HG02840 (cell line): Measurements from ENCODE around the gene AK1.

Source experiments
- ATAC-seq: cut with Tn5 transposase; IDR thresholded peaks from one replicate; pipeline ENCODE4 v1.9.1; 2021; ENCODE audit warnings: mild to moderate bottlenecking, moderate library complexity, moderate number of reproducible peaks; ENCODE audit not compliant: unreplicated experiment, low FRiP score

The AK1 gene, protein sequence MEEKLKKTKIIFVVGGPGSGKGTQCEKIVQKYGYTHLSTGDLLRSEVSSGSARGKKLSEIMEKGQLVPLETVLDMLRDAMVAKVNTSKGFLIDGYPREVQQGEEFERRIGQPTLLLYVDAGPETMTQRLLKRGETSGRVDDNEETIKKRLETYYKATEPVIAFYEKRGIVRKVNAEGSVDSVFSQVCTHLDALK

DNA sequence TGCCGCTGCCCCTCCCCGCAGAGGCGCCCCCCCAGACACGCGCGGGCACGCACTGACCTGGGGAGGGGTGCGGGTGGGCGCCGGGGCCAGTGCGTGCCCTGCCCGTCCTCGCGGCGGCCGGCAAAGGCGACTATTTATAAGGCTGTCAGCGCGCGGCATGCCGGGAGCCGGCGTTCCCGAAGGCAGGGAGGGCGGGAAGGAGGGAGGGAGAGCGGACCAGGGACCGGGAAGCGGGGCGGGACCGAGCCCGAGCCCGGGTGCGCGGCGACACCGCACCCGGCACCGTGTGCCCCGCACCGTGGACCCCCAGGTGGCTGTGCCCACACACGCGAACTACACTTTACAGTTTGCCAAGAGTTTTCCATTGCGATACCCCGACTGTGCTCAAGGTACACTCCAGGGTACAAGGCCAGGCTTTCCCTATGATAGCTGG lies at the start of gene AK1:
Gene AK1, minus strand, starts transcription at position 110 of the 433 bp plus-strand sequence. CDS start 3,058 bp downstream, outside the sequence.
- no peak for ATAC-seq

DNA sequence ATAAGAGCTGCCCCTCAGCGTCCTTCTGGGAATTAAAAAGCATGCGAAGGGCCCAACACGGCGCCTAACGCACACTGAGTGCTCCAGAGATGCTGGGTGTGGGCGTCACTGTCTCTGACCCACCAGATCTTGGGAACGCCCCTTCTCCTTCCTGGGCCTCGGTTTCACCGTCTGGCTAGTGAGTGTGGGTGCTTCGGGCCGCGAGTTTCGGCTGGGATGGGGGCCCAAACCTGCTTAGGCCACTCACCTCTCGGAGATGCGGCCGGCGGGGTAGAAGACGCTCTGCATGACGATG lies 49.4 kb upstream of the AK1 start:
- no peak for ATAC-seq

DNA sequence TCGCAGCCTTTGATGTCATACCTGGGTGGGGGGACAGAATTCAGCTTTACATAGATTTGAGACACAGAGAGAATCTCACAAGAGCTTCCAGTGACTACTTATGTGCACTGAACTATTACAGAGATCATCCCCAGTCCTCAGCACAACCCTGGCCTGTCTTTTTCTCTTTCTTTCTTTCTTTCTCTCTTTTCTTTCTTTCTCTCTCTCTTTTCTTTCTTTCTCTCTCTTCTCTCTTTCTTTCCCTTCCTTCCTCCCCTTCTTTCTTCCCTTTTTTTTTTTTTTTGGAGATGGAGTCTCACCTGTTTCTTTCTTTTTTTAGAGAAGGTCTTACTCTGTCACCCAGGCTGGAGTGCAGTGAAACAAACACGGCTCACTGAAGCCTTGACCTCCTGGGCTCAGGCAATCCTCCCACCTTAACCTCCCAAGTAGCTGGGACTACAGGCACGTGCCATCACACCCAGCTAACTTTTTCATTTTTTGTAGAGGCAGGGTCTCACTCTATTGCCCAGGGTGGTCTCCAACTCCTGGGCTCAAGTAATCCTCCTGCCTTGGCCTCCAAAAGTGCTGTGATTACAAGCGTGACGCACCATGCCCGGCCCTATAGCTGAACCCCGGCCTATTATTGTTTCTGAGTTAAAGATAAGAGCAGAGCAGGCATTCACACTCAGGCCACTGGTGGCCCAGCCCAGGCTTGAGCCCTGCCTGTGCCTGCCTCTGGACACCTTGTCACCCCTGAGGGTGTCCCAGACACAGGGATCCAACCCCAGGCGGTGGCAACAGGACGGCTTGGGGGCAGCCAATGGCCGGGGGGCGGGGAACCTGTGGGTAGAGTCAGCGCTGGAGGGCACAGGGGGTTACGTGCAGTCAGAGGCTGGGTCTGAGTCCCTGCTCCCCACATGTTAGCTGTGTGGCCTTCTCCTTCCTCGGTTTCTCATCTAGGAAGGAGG lies 48.8 kb upstream of the AK1 start:
- no peak for ATAC-seq

DNA sequence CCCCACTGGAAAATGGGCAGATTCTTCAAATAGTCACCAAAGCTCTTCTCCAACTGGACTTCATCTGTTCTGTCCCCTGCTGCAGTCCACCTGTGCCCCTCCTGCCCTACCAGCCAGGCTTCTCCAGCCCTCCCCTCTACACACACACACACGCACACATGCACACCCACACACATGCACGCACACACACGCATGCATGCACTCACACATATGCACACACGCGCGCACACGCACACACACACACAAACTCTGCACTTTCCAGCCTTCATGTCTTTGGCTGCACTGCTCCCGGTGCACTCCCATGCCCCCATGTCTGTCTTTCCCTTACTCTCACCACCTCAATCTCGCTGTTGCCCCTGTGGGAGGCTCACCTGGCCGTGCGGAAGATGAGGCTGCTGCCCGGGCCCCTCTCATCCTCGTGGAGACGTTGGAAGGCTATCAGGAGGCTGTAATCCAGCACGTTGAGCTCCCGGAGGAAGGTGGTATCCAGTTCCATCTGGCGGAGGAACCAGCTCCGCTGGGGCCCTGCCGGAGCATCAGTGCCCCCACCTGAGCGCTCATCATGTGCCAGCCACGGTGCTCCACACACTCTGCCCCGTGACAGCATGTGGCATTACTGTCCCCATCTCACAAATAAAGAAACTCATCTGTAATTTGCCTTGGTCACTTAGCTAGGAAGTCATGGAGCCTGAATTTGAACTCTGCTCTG lies 47.4 kb upstream of the AK1 start:
- no peak for ATAC-seq

DNA sequence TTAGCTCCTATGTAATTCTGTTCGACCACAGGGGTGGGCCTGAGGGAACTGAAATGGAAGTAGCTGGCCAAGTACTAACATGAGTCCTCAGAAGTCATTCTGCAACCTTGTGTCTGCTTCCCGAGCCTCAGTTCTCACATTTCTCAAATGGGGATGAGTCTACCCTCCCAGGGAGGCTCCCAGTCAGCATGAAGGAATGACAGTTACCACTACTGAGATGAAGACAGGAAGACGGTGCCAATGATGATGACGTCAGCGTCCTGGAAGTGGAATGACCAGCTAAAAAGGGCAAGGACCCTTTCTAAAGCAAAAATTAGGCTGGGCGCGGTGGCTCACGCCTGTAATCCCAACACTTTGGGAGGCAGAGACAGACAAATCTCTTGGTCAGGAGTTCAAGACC lies 46.3 kb upstream of the AK1 start:
- ATAC-seq, result no peak

DNA sequence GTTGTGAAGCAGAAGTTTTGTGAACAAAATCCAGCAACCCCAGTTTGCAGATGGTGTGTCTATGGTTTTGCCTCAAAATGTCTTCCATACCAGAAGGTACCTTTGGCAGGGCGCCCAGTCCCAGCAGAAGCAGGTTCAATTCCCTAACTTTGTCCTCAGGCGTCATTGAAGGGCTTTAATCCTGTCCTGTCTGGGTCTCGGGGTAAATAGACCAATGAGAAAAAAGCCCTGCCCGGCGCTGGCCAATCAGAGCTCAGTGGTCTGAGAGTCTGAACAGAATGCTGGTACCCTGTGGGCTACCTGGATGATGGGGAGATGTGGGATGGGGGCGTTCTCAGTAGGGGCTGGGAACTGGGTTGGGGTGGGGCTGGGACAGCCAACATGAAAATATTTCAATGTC lies 45.6 kb upstream of the AK1 start:
- ATAC-seq, result no peak

DNA sequence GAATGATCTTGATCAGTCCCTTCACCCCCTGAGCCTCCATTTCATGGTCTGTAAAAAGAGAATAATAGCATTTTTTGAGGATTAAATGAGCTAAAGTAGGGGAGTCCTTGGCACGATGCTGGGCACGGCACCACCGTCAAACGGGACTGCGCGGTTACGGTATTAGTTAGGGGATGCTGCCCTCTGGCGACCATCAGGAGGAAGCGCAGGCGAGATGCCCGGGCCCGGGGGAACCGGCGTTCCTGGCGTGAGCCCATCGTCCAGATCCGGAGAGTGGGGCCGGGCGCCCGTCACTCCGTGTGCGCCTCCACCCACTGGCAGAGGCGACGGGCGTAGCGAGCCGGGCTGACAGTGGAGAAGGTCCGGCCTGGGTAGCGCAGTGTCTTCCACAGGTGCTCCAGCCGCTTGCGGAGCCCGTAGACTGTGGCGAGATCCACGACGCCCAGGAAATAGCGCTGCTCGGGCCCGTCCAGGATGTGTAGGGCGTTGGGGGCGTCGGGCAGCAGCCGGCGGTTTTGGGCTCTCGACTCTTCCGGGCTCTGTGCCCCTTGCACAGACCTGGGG lies 44.2 kb upstream of the AK1 start:
- ATAC-seq, result no peak

DNA sequence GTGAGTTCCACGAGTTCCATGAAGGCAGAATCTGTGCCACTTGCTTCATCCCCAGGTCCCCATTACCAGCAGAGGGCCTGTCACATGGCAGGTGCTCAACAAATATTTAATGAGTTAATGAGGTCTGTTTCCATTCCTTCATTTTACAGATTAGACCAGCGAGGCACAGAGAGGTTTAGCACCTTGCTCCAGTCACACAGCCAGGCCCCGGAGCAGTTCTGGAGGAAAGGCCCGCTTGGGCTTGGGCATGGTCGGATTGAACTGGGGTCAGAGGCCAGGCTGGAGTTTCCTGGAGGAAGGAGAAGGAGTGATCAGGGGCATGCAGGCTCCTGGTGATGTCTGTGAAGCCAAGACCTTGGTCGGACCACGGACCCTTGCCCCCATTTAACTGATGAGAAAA lies 43.3 kb upstream of the AK1 start:
- no peak for ATAC-seq

DNA sequence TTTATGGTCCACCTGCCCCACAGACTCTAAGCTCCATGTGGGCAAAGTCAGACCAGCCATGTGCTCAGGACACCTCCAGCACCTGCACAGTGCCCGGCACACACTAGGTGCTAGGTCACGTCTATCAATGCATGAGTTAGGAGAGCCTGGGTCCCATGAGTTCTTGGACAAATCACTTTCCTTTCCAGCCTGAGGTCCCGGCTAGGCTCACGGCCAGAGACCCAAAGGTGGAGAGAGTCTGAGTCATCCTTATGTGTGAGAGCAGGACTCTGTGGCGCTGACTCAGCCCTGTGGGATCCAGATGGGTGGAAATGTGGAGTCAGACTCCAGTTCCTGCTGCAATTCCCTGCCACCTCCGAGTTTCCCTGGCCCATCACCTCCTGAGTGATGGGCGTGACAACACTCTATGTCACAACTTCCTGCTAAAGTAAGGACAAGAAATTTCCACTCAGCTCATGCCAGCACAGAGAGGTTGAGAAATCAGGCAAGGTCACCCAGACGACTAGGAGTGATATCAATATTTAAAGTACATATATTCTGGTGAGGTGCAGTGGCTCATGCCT lies 41.9 kb upstream of the AK1 start:
- ATAC-seq, result no peak

DNA sequence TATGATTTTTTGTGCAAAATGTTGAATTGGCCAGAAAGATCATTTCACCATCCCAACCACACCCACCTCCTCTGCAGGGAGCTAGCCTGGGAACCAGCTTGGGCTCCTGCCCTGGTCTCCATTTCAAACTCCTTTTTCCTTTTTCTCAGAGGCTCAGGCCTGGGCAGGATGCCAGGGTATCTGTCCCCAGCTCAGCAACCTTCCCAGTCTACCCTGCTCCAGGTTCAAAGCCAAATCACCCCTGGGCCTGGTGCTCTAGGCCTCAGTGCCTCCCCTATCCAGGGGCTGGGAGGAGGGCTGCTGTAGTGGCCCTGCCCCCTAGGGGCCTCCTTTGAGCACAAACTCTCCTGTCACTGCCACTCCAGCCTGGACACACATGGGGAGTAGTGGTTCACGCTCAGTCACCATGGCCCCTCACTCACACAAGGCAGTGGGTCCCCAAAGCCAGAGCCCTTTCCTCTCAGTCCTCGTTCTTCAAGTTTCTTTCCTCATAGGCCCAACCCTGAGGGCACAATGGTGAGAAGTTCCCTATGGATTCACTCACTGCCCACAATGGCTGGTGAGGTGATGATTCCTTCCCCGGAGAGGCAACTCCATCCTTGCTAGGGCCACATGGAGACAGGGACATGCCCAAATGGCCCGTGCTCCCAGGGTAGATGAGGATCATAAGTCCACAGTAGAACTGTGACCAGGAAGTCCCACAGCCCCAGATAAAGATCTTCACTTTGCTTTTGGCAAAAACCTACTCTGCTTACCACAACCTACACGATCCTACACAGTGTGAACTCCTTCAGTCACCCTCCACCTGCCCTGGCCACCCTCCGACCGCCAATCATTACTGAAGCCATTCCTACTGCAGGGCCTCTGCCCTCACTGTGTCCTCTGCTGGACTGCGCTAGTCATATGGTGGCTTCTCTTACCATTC lies 41.0 kb upstream of the AK1 start:
- ATAC-seq, result no peak

DNA sequence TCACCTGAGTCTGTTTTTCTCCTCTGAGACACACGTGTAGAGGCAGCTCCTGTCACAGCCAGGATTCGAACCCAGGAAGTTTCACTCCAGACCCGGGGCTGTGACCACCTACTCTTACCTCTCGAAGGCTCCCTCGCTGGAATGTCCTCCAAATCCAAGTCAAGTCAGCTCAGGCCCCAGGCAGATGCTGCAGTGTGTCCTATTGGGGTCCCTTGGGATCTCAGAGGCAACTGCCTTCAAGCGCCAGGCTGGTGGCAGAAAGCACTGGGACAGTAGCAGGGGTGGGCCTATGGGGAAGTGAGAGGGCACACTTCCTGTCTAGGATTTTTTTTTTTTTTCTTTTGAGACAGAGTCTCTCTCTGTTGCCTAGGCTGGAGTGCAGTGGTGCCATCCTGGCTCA lies 40.1 kb upstream of the AK1 start:
- no peak for ATAC-seq

DNA sequence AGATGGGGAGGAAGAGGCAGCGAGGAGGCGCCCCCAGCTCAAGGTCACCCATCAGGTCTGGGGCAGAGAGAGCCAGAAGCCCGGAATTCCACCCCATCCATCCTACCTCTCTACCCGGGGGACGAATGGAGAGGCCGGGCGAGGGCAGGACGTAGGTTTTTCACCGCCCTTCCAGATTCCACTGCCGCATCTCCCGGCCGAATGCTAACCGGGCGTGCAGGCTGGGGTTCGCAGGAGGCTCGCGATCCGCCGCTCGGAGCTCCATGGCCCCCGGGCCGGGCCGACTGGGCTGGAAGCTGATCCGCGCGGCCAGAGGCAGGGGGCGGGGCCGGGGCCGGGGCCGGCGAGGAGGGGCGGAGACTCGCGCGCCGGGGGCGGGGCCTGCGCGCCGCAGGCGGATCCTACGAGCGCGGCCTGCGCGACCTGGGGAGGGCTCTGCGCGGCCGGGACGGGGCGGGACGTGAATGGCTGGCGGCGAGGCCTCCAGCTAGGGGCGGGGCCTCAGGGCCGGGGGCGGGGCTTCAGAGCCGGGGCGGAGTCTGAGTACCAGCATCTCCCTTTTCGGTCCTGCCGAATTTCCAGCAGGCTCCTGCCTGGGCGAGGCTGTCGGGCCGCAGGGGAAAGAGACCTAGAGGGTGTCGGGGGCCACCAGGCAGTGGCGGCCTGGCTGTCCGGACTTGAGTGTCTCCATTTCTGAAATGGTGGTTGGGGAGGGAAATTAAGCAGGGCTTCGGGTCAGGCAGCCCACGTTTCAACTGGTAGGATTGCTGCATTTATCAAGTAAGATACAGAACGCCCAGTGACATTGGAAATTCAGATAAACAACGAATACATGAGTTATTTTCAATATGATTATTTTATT lies 39.5 kb upstream of the AK1 start, which contains the start of gene ST6GALNAC4:
Gene ST6GALNAC4, minus strand, starts transcription at position 322 of the 862 bp plus-strand sequence. CDS start 622 bp downstream, outside the sequence.
- ATAC-seq, result peak; percentile 66

DNA sequence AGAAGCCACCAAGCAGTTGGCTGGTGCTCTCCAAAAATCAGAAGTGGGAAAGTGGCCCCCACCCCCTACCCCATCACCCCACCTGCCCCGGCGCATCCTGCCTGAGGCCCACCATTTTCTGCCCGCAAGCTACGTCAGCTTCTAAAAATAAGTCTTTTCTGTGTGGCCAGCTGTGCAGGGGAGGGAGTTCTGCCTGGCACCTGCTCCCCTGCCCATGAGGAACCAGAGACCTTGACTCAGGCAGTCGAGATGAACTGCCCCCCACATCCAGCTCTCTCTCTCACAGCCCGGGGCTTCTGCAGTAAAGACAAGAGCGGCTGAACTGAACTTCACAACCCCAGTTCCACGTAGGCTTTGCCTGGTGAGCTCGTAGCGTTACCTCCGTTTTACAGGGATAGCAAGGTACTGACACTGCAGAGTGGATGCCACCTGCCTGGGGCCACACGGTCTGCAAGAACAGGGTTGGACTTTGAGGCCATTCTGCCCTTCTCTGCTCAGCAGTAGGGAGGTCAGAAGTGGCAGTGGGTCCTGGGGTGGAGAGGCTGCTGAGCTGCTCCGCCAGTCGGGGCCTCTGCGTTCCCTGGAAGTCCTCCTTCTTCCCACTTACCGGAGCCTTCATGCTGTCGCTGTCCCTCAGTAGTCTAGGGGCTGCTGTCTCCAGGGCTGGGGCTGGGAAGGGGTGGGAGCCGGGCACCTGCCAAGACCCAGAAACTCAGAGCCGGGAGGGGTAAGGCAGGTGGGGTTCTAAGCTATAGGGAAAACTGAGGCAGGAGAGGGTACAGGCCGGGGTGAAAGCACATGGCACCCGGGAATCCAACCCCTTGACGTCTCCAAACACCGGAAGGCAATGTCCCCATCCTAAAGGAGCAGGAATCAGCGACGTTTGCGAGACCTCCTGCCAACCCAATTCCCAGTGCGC lies 38.6 kb upstream of the AK1 start:
- no peak for ATAC-seq

DNA sequence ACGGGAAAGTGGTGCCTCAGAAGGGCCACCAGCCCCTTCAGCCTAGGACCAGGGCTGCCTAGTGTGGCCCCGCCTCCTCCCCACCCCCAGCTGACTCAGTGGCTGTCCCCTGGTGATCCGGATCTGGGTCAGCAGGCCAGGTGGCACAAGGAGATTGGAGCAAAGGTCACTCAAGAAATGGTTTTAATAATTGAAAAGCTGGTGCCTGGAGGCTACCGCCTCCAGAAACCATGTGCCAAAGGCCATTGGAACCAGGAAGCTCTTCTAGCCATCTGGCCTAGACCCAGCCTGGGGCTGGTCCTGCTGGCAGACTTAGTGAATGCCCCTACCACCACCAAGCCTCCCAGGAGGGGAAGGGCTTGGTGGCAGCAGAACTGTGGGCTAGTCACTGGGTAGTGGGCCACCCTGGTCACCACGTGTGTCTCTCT lies 37.9 kb upstream of the AK1 start:
- ATAC-seq, result no peak

DNA sequence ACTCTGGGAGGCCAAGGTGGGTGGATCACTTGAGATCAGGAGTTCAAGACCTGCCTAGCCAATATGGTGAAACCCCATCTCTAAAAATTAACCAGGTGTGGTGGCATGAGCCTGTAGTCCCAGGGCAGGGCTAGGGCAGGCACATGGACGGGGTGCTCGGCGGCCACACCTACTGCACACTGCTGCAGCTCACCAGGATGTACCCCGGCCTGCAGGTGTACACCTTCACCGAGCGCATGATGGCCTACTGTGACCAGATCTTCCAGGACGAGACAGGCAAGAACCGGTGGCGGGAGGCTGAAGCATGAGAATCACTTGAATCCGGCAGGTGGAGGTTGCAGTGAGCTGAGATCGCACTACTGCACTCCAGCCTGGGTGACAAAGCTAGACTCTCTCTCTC lies 36.2 kb upstream of the AK1 start:
- no peak for ATAC-seq

DNA sequence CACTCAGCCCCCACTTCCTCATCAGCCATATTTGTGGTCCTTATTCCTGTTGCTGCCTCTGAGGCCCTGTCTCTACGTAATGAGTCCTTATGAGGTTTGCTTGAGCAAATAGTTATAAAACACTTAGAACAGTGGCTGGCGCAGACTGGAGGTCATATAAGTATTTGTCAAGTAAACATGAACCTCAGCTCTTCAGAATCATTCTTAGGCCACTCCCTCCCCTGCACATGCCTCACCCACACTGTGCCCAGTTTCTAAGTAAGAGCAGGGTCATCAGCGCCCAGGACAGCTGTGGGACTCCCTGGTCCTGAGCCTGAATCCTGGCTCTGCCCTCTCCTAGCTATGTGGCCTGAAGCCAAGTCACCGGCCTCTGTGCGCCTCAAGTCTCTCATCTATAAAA lies 35.4 kb upstream of the AK1 start:
- no peak for ATAC-seq

DNA sequence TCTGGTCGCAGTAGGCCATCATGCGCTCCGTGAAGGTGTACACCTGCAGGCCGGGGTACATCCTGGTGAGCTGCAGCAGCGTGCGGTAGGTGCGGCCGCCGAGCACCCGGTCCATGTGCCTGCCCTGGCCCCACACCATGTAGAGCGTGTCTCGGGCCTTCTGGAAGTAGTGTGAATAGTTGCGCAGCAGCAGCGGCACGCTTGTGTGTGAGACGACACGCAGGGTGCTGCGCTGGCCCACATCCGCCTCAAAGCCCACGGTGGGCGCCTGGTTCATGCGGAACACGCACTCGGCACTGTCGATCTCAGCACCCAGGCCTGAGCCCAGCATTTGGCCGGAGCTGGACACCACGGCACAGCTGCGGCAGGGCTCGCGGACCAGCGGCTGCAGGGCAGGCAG lies 34.8 kb upstream of the AK1 start:
- ATAC-seq, result no peak
